Measurements from ENCODE around the gene GFOD1.

The GFOD1 gene

GRCh38 chr6:13479971-13480434 lies 7.4 kb downstream of the GFOD1 start:
- Histone ChIP-seq H3K4me2 (ENCODE audit: low read length) (no peak overlapping the region), H3K27ac (no peak overlapping the region), H3K36me3 (ENCODE audit: control insufficient read depth, insufficient read depth, low read length) (no peaks in the 10 kb centered on the region), H3K9ac (no peak overlapping the region), H3K79me2 (peaks cover 5% of the 10 kb centered on the region), H3K4me3 (ENCODE audit: low read depth, low read length) (no peak overlapping the region), H3K4me1 (no peaks in the 10 kb centered on the region), H2AFZ (no peak overlapping the region), H3K27me3 (ENCODE audit: control insufficient read depth, insufficient read depth, low read length) (no peaks in the 10 kb centered on the region), H3K9me3 (ENCODE audit: control insufficient read depth, low read length) (no peaks in the 10 kb centered on the region)
- no peak for TF ChIP-seq CTCF (IDR thresholded peaks at IDR 0.05)

- peaks cover 9% of the 10 kb centered on the region for H3K79me2 ChIP-seq
Observed at GRCh38 chr6:13479206-13479800, 8.1 kb downstream of the GFOD1 start.

GRCh38 chr6:13478525-13478966 lies 8.9 kb downstream of the GFOD1 start:
- Histone ChIP-seq H2AFZ (no peak overlapping the region), H3K9me3 (ENCODE audit: control insufficient read depth, low read length) (no peaks in the 10 kb centered on the region), H3K79me2 (peaks cover 11% of the 10 kb centered on the region), H3K27ac (no peak overlapping the region), H3K27me3 (ENCODE audit: control insufficient read depth, insufficient read depth, low read length) (no peaks in the 10 kb centered on the region), H3K36me3 (ENCODE audit: control insufficient read depth, insufficient read depth, low read length) (no peaks in the 10 kb centered on the region), H3K4me1 (no peaks in the 10 kb centered on the region), H3K4me3 (ENCODE audit: low read depth, low read length) (no peak overlapping the region), H3K4me2 (ENCODE audit: low read length) (no peak overlapping the region), H3K9ac (no peak overlapping the region)
- TF ChIP-seq CTCF (IDR thresholded peaks at IDR 0.05) = no peak

More at GRCh38 chr6:13479206-13479800, 8.1 kb downstream of the GFOD1 start:
- no peak overlapping the region for H3K9ac ChIP-seq
- H3K9me3 ChIP-seq (ENCODE audit: control insufficient read depth, low read length) = no peaks in the 10 kb centered on the region
- no peaks in the 10 kb centered on the region for H3K4me1 ChIP-seq
- no peak overlapping the region for H3K4me2 ChIP-seq (ENCODE audit: low read length)
- H2AFZ ChIP-seq = no peak overlapping the region
- TF ChIP-seq CTCF (IDR thresholded peaks at IDR 0.05) = no peak
- H3K4me3 ChIP-seq (ENCODE audit: low read depth, low read length) = no peak overlapping the region
- no peaks in the 10 kb centered on the region for H3K36me3 ChIP-seq (ENCODE audit: control insufficient read depth, insufficient read depth, low read length)
- H3K27ac ChIP-seq = no peak overlapping the region
- no peaks in the 10 kb centered on the region for H3K27me3 ChIP-seq (ENCODE audit: control insufficient read depth, insufficient read depth, low read length)

- Histone ChIP-seq H3K4me1 (no peaks in the 10 kb centered on the region), H3K4me3 (ENCODE audit: low read depth, low read length) (no peak overlapping the region), H3K4me2 (ENCODE audit: low read length) (no peak overlapping the region), H3K36me3 (ENCODE audit: control insufficient read depth, insufficient read depth, low read length) (no peaks in the 10 kb centered on the region), H3K27me3 (ENCODE audit: control insufficient read depth, insufficient read depth, low read length) (no peaks in the 10 kb centered on the region), H3K27ac (no peak overlapping the region), H3K9me3 (ENCODE audit: control insufficient read depth, low read length) (no peaks in the 10 kb centered on the region), H2AFZ (no peak overlapping the region), H3K9ac (no peak overlapping the region), H3K79me2 (peaks cover 17% of the 10 kb centered on the region)
- no peak for TF ChIP-seq CTCF (IDR thresholded peaks at IDR 0.05)
Observed at GRCh38 chr6:13474787-13475186, 12.6 kb downstream of the GFOD1 start.

- Histone ChIP-seq H3K9ac (no peak overlapping the region), H3K4me2 (ENCODE audit: low read length) (no peak overlapping the region), H3K36me3 (ENCODE audit: control insufficient read depth, insufficient read depth, low read length) (no peaks in the 10 kb centered on the region), H3K27me3 (ENCODE audit: control insufficient read depth, insufficient read depth, low read length) (no peaks in the 10 kb centered on the region), H3K79me2 (peaks cover 17% of the 10 kb centered on the region), H3K4me3 (ENCODE audit: low read depth, low read length) (no peak overlapping the region), H3K9me3 (ENCODE audit: control insufficient read depth, low read length) (no peaks in the 10 kb centered on the region), H3K27ac (no peak overlapping the region), H2AFZ (no peak overlapping the region), H3K4me1 (no peaks in the 10 kb centered on the region)
- no peak for TF ChIP-seq CTCF (IDR thresholded peaks at IDR 0.05)
Observed at GRCh38 chr6:13474360-13474759, 13.0 kb downstream of the GFOD1 start.
